ENCODE data around the gene RLN3.

RLN3 gene

GRCh38 chr19:14059093-14059480 lies 31.1 kb downstream of the RLN3 start:
- DNase-seq (ENCODE audit: extremely low read depth, low read depth): no peak
- TF ChIP-seq CTCF (IDR thresholded peaks at IDR 0.05; ENCODE audit: low read depth, low read length, missing control alignments): peak; percentile 82
- H3K4me3 ChIP-seq (replicated peaks; ENCODE audit: low read depth, low read length): no peak overlapping the region

GRCh38 chr19:14059652-14060155 lies 31.8 kb downstream of the RLN3 start:
- TF ChIP-seq CTCF (IDR thresholded peaks at IDR 0.05; ENCODE audit: low read depth, low read length, missing control alignments): no peak
- no peak for DNase-seq (ENCODE audit: extremely low read depth, low read depth)
- no peak overlapping the region for H3K4me3 ChIP-seq (replicated peaks; ENCODE audit: low read depth, low read length)

- H3K4me3 ChIP-seq (replicated peaks; ENCODE audit: low read depth, low read length): no peak overlapping the region
- DNase-seq (ENCODE audit: extremely low read depth, low read depth): no peak
- no peak for TF ChIP-seq CTCF (IDR thresholded peaks at IDR 0.05; ENCODE audit: low read depth, low read length, missing control alignments)
Observed at GRCh38 chr19:14061081-14061749, 33.3 kb downstream of the RLN3 start.

- no peak for DNase-seq (ENCODE audit: extremely low read depth, low read depth)
- no peak within 1 kb of the TSS for H3K4me3 ChIP-seq (replicated peaks; ENCODE audit: low read depth, low read length)
- no peak for TF ChIP-seq CTCF (IDR thresholded peaks at IDR 0.05; ENCODE audit: low read depth, low read length, missing control alignments)
Observed at GRCh38 chr19:14061751-14062557, 34.0 kb downstream of the RLN3 start, which contains the start of gene PALM3. Gene PALM3 (minus strand): TSS chr19:14062076. CDS start chr19:14061980, 96 bp downstream.

GRCh38 chr19:14062558-14062855 lies 34.6 kb downstream of the RLN3 start:
- DNase-seq (ENCODE audit: extremely low read depth, low read depth): no peak
- no peak overlapping the region for H3K4me3 ChIP-seq (replicated peaks; ENCODE audit: low read depth, low read length)
- no peak for TF ChIP-seq CTCF (IDR thresholded peaks at IDR 0.05; ENCODE audit: low read depth, low read length, missing control alignments)

- no peak for DNase-seq (ENCODE audit: extremely low read depth, low read depth)
- no peak overlapping the region for H3K4me3 ChIP-seq (replicated peaks; ENCODE audit: low read depth, low read length)
- TF ChIP-seq CTCF (IDR thresholded peaks at IDR 0.05; ENCODE audit: low read depth, low read length, missing control alignments): no peak
Observed at GRCh38 chr19:14063105-14063504, 35.2 kb downstream of the RLN3 start.
